HL-60/S4 (cell line): ENCODE measurements around the gene NAGK.
"Not testable (repeated sequence)": the region's sequence is repeated elsewhere in the genome, so short reads cannot be mapped to it uniquely, and the experiment has no call there.

ENCODE experiments used
- in situ Hi-C: fragments of 300-500 bp; cut with MboI; formaldehyde crosslinking; loops from 2 replicates; pipeline ENCODE4 v1.14.3; 2022; ENCODE audit warnings: low sequenced_read_pairs

NAGK gene

DNA sequence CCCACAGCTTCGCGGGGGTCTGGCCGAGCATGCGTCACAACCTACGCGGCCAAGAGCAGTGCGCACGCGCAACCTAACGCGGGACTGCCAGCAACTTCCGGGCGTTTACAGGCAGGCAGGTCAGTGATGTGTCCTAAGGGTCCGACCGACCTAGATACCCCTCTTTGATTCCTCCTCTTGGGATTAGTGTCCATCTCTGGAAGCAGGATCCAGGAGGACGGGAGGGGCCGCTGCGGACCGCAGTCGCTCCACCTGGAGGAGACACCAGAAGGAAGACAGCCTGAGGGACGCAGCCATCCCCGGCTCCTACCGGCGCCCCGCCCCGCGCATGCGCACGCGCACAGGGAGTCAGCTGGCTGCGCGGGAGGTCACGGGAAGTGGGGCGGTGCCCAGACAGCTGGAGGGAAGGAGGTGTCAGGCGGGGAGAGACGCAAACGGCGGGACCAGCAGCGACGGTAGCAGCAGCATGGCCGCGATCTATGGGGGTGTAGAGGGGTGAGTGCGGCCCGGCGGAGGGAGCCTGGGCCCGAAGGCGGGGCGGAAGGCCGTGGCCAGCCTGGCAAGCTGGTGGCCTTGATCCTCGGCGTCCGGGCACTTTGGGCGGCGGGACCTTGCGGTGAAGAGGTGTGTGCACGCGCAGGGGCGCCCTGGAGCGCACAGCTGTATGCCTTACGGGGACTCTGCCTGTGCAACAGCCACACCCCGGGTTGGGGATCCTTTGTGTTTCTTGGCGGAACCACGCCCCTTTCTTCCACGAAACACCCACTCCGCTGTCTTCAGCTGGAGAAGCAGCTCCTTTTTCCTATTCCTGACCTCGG, at the start of gene NAGK:
Gene NAGK, plus strand, starts transcription at position 431 of the 818 bp plus-strand sequence. Its CDS starts 36 bp downstream, at position 467.
- in situ Hi-C loops, result no loop called here

DNA sequence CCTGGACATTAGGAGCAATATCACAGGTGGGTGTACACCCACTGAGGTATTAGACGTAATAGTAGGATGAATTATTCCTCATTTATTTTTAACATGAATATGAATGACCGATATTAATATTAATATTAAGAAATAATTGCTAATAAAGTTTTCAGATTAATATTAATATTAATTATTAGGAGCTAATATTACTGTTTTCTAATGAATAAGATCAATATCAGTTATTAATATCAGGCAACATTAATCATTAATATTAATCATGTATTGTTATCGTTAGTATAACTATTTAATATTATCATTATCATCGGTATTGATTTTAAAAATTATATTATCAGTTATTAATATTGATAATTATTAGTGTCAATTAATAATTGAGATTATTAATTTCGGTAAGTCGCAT, 48.5 kb upstream of the NAGK start:
- in situ Hi-C loops, result not testable (repeated sequence)

- in situ Hi-C loops, result not testable (repeated sequence)
Measured at GRCh38 chr2:71021394-71021793, 47.1 kb upstream of the NAGK start.

DNA sequence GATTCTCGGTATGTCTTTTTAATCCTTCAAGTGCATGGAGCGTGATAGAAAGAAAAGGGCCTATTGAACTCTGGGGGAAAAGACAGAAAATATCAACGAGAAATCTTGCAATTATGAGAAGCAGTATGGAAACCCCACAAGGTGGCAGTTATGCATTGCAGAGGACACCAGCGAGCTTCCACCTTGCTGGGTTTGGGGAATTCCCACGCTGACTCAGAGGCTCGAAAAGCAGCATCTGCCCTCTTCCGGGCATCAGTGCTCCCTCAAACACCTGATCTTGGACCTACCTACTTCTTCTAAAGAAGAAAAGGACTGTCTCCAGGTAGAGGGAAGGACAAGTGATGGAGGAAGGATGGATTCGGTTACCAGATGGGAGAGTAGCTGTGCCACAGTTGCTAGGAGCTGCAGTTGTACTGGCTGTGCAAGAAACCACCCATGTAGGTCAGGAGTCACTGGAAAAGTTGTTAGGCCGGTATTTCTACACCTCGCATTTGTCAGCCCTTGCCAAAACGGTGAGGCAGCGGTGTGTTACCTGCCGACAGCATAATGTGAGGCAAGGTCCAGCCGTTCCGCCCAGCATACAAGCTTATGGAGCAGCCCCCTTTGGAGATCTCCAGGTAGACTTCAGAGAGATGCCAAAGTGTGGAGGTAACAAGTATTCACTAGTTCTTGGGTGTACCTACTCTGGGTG, 44.8 kb upstream of the NAGK start:
- in situ Hi-C loops, result not testable (repeated sequence)

DNA sequence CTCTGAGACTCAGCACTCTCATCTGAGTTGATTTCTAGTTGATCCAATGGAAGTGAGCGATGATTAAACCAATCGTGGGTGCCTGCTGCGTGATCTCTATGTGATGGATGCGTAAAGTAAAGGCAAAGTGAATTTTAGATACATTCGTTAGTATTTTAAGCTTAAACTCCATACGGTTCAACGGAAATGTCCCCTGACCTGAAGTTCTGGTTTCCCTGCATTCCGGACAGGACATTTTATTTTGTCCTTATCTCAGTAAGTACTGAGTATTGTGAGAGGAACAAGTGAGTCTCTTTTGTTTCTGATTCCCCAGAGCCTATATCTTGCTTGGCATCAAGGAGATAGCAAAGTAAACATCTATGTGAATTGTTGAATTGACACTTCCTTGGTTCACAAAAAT, 32.2 kb upstream of the NAGK start:
- in situ Hi-C loops, result not testable (repeated sequence)

DNA sequence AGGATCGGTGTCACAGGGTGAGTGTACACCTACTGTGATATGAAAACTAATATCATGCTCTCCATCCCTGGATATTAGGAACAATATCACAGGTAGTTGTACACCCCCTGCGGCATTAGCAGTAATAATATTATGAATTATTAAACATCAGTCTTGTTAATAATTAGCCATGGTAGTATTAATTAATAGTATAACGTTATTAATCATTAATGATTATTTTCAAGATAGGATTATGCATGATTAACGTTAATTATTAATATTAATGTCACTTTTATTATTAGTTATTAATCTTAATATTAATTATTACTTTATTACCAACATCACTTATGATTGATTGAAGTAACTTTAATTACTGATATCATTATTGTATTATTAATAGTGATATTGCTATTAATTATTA, 26.2 kb upstream of the NAGK start:
- in situ Hi-C loops, result no loop called here

- in situ Hi-C loops, result no loop called here
Measured at GRCh38 chr2:71043531-71044407, 24.7 kb upstream of the NAGK start.

DNA sequence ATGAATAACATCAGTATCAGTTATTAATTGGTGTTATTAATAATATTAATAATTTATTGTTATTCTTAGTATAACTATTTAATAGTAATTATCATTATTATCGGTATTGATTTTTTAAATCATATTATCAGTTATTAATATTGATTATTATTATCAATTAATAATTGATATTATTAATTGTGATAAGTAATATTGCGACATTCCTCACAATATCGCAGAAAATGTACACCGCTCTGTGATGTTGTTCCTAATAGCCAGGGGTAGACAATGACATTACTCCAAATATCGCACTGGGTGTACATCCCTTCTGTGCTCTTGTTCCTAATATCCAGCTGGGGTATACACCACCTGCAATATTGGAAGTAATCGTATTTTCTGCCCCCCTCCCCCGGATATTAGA, 23.3 kb upstream of the NAGK start:
- in situ Hi-C loops, result no loop called here

GRCh38 chr2:71045865-71046548, 22.4 kb upstream of the NAGK start:
- in situ Hi-C loops, result no loop called here

GRCh38 chr2:71048096-71048495, 20.4 kb upstream of the NAGK start:
- in situ Hi-C loops, result no loop called here

DNA sequence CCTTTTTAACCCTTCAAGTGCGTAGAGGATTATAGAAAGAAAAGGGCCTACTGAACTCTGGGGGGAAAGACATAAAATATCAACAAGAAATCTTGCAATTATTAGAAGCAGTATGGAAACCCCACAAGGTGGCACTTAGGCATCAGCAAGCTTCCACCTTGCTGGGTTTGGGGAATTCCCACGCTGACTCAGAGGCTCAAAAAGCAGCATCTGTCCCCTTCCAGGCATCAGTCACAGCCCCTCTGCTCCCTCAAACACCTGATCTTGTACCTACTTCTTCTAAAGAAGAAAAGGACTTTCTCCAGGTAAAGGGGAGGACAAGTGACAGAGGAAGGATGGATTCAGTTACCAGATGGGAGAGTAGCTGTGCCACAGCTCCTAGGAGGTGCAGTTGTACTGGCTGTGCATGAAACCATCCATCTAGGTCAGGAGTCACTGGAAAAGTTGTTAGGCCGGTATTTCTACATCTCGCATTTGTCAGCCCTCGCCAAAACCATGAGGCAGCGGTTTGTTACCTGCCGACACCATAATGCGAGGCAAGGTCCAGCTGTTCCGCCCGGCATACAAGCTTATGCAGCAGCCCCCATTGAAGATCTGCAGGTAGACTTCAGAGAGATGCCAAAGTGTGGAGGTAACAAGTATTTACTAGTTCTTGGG, 18.6 kb upstream of the NAGK start:
- in situ Hi-C loops, result not testable (repeated sequence)

DNA sequence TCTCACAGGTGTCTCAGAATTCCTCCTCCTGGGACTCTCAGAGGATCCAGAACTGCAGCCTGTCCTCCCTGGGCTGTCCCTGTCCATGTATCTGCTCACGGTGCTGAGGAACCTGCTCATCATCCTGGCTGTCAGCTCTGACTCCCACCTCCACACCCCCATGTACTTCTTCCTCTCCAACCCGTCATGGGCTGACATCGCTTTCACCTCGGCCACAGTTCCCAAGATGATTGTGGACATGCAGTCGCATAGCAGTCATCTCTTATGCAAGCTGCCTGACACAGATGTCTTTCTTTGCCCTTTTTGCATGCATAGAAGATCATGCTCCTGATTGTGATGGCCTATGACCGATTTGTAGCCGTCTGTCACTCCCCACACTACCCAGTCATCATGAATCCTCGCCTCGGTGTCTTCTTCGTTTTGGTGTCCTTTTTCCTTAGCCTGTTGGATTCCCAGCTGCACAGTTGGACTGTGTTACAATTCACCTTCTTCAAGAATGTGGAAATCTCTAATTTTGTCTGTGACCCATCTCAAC, 13.2 kb upstream of the NAGK start:
- in situ Hi-C loops, result not testable (repeated sequence)

DNA sequence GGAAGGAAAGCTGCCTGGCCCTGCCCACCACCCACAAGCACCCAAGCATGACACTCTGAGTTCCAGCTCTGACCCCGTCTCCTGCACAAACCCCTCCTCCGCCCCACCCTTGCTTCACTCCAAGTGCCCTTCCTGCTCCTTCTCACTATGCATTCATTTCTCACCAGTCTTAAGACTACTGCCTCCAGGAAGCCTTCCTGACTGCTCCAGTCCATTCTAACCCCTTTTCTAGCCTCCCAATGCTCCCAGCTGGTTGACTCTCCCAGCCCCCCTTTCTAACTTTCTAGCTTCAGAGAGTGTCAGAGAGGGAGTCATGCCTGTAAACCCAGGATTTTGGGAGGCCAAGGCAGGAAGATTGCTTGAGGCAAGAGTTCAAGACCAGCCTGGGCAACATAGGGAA, 8.2 kb upstream of the NAGK start:
- in situ Hi-C loops, result no loop called here

GRCh38 chr2:71060871-71061270, 7.6 kb upstream of the NAGK start:
- in situ Hi-C loops, result no loop called here

DNA sequence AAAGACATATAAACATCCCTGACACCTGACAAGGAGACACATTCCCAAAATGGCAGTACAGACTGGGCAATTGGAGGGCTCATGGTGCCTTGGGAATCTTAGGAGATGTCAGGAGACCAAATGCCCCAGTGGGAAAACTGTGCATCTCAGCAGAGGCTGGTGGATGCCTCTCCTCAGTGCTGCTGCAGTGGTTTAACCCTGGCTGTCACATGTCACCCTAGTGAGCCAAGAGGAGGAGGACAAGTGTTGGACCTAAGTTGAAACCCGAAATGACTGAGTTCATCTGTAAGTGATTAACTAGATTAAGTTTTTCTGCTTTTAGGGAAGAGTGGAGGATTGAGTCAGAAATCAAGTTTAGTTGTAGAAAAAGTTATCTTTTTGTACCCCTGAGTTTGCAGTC, 5.2 kb upstream of the NAGK start:
- in situ Hi-C loops, result no loop called here

- in situ Hi-C loops, result no loop called here
Measured at GRCh38 chr2:71064110-71064611, 4.3 kb upstream of the NAGK start.

GRCh38 chr2:71064754-71065621, 3.5 kb upstream of the NAGK start:
- in situ Hi-C loops, result no loop called here

DNA sequence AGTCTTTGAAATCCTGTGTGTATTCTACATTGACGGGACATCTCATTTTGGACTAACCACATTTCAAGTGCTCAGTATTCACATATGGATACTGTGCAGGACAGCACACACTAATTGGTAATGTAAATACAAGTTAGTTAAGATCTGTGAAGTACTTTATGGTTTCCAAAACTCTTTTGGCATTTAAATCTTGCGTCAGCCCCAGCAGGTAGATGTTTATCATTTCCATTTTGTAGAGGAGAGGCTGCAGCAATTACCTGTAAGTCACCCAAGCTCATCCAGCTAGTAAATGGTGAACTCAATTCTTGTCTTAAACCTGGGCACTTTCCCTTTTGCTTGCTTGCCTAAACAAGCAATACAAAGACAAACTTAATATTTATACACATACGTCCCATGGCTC, 1.6 kb upstream of the NAGK start:
- in situ Hi-C loops, result no loop called here
